ENCODE measurements around the gene USP11.
"Not testable (repeated sequence)": the region's sequence is repeated elsewhere in the genome, so short reads cannot be mapped to it uniquely, and the experiment has no call there.

GRCh38 chrX:47257620-47258019 lies 24.8 kb downstream of the USP11 start:
- not testable (repeated sequence) for TF ChIP-seq CTCF, POLR2A, EP300 (IDR thresholded peaks at IDR 0.05)

Measured in upper lobe of left lung (tissue), 4 donors.